B cell (primary cell): ENCODE data around the gene AGBL3. TPM values are rescaled to one million over a fixed set of nuclear protein-coding genes. Genes with fewer than 3 reads are reported as not detected.

Source experiments
- ATAC-seq: fragments of 200-7000 bp; cut with Tn5 transposase; one replicate; pipeline ENCODE4 v1.10.0; 2021; ENCODE audit warnings: low read depth, mild to moderate bottlenecking, moderate number of reproducible peaks, moderate library complexity
- CTCF ChIA-PET: fragments of 350-600 bp; sonication (Branson Sonifier 250); formaldehyde crosslinking; loops from one replicate; lab custom pipeline; 2021; ENCODE audit warnings: antibody characterized with exemption, inconsistent platforms; lab: Charles Lee
- POLR2A ChIA-PET: fragments of 350-600 bp; sonication (Branson Sonifier 250); formaldehyde crosslinking; loops from one replicate; lab custom pipeline; 2021; ENCODE audit warnings: antibody characterized with exemption; lab: Charles Lee
- DNase-seq: peaks from one replicate; pipeline ENCODE4 v3.0.0; 2013
- H2AFZ ChIP-seq: 2 replicates; pipeline ENCODE4 v1.6.1; 2012; ENCODE audit warnings: mild to moderate bottlenecking, low read depth, low read length; ENCODE audit not compliant: insufficient read depth, poor library complexity, severe bottlenecking
- H3K27ac ChIP-seq, 2 donors: 1 replicate in 1 of 2; 2 replicates in 1 of 2; pipeline ENCODE4 v1.5.1; 2012 to 2013; ENCODE audit warnings: low read length in 2 of 2, mild to moderate bottlenecking in 2 of 2, moderate library complexity in 1 of 2
- H3K27me3 ChIP-seq, 4 experiments: fragments of 200-600 bp in 1 of 4; sonication (generic) in 1 of 4; replicated peaks in 1 of 4; 1 replicate in 2 of 4; 2 replicates in 2 of 4; pipeline versions ENCODE4 v1.6.1 to v1.7.0; 2013 to 2016; ENCODE audit warnings: low read length in 3 of 4, mild to moderate bottlenecking in 2 of 4, mixed read lengths in 1 of 4, moderate library complexity in 1 of 4; ENCODE audit not compliant: insufficient read depth in 4 of 4, control insufficient read depth in 3 of 4; ENCODE audit errors: control extremely low read depth in 1 of 4
- H3K36me3 ChIP-seq, 2 experiments: replicated peaks in 1 of 2; 1 replicate in 1 of 2; 2 replicates in 1 of 2; pipeline versions ENCODE4 v1.6.1 to v1.7.1; 2013; ENCODE audit warnings: low read length in 1 of 2; ENCODE audit not compliant: insufficient read depth in 2 of 2, control insufficient read depth in 1 of 2; ENCODE audit errors: control extremely low read depth in 1 of 2, extremely low read depth in 1 of 2
- H3K4me1 ChIP-seq, 2 donors: fragments of 200-600 bp in 1 of 2; sonication (generic) in 1 of 2; 1 replicate in 1 of 2; 2 replicates in 1 of 2; pipeline versions ENCODE4 v1.5.1 to v1.6.1; 2013 to 2017; ENCODE audit warnings: low read length in 2 of 2; ENCODE audit not compliant: control insufficient read depth in 2 of 2, insufficient read depth in 2 of 2
- H3K4me2 ChIP-seq: replicated peaks from 2 replicates; pipeline ENCODE3; 2012; ENCODE audit warnings: mild to moderate bottlenecking, low read depth, low read length; ENCODE audit not compliant: poor library complexity, severe bottlenecking
- H3K4me3 ChIP-seq, 5 experiments: fragments of 200-600 bp in 1 of 5; sonication (generic) in 1 of 5; 1 replicate in 3 of 5; 2 replicates in 2 of 5; pipeline versions ENCODE4 v1.5.1 to v1.7.0; 2011 to 2016; ENCODE audit warnings: low read length in 4 of 5, mild to moderate bottlenecking in 4 of 5, low read depth in 2 of 5, control low read depth in 1 of 5, moderate library complexity in 1 of 5; ENCODE audit not compliant: insufficient read depth in 1 of 5; ENCODE audit errors: control extremely low read depth in 1 of 5, extremely low read depth in 1 of 5
- H3K79me2 ChIP-seq: fragments of 200-600 bp; sonication (generic); one replicate; pipeline ENCODE4 v1.6.0; 2016; ENCODE audit warnings: low read length; ENCODE audit not compliant: control insufficient read depth, insufficient read depth
- H3K9ac ChIP-seq: fragments of 200-600 bp; sonication (generic); 2 replicates; pipeline ENCODE4 v1.6.1; 2017; ENCODE audit warnings: mild to moderate bottlenecking, low read length, moderate library complexity
- H3K9me3 ChIP-seq, 3 donors: one replicate each; pipeline versions ENCODE4 v1.6.1 to v1.7.1; 2013; ENCODE audit warnings: low read length in 2 of 3; ENCODE audit not compliant: control insufficient read depth in 2 of 3, insufficient read depth in 1 of 3; ENCODE audit errors: control extremely low read depth in 1 of 3
- H4K20me1 ChIP-seq: 2 replicates; pipeline ENCODE4 v1.6.0; 2012; ENCODE audit warnings: mild to moderate bottlenecking, low read length; ENCODE audit not compliant: insufficient read depth, control insufficient read depth, poor library complexity, severe bottlenecking
- H3K27ac Mint-ChIP-seq: one replicate; pipeline ENCODE4 v1.8.0; 2021; ENCODE audit warnings: mixed read lengths
- H3K27me3 Mint-ChIP-seq: one replicate; pipeline ENCODE4 v1.8.0; 2021; ENCODE audit warnings: mixed read lengths
- H3K4me1 Mint-ChIP-seq: one replicate; pipeline ENCODE4 v1.8.0; 2021; ENCODE audit warnings: mixed read lengths
- H3K4me3 Mint-ChIP-seq: one replicate; pipeline ENCODE4 v1.8.0; 2021; ENCODE audit warnings: mixed read lengths
- H3K9me3 Mint-ChIP-seq: one replicate; pipeline ENCODE4 v1.8.0; 2022; ENCODE audit warnings: mixed read lengths; ENCODE audit not compliant: insufficient read depth
- CTCF ChIP-seq: fragments of 200-600 bp; IDR thresholded peaks from one replicate; pipeline ENCODE4 v1.8.0; 2022; ENCODE audit warnings: antibody characterized with exemption, mild to moderate bottlenecking
- EZH2 ChIP-seq: IDR thresholded peaks from 2 replicates; pipeline ENCODE4 v1.6.1; 2012; ENCODE audit warnings: borderline replicate concordance, low read depth, mild to moderate bottlenecking, moderate library complexity, low read length; ENCODE audit not compliant: insufficient read depth, poor library complexity, severe bottlenecking
- WGBS: methylation state at CpG from one replicate; pipeline ENCODE4 v1.1.5; 2013; ENCODE audit warnings: missing lambda C conversion rate; ENCODE audit not compliant: insufficient coverage; 5-methylcytosine and 5-hydroxymethylcytosine counted together
- intact Hi-C: fragments of 100-400 bp; cut with micrococcal nuclease; formaldehyde crosslinking; loops from one replicate; pipeline ENCODE4 v1.10.0; 2022
- polyA plus RNA-seq: library from polyadenylated mRNA; depleted of rRNA; stranded (reverse); fragments of >200 nt; gene quantifications from 2 replicates; pipeline ENCODE4 v1.2.3, GENCODE V29; 2012
- total RNA-seq, 2 donors: library from RNA; stranded (reverse); fragments of 120-200 nt in 1 of 2; gene quantifications; 1 replicate in 1 of 2; 2 replicates in 1 of 2; pipeline versions ENCODE4 v1.2.3 to v1.2.4, GENCODE V29; 2013 to 2022

Gene AGBL3
- total and polyA plus RNA-seq, 2 donors (not counting 1 experiment from before 2014, with no cell fraction given): 0.51 to 10.9 TPM

- Histone ChIP-seq H3K4me2 (peak overlapping the region; percentile 70), H3K27me3 (no peaks in the 10 kb centered on the region), H3K27ac (peak overlapping the region; percentile 86 to 90), H3K4me1 (peaks cover 42 to 52% of the 10 kb centered on the region in 2 donors), H2AFZ (peak overlapping the region; percentile 74), H3K9me3 (no peaks in the 10 kb centered on the region), H3K4me3 (peak overlapping the region; percentile 51 to 98 (median 72)), H4K20me1 (no peaks in the 10 kb centered on the region), H3K79me2 (peaks cover 44% of the 10 kb centered on the region), H3K36me3 (no peaks in the 10 kb centered on the region), H3K9ac (peak overlapping the region; percentile 77)
- Mint-ChIP-seq H3K4me1 (peaks cover 56% of the 10 kb centered on the region), H3K27ac (peak overlapping the region; percentile 94), H3K27me3 (no peaks in the 10 kb centered on the region), H3K4me3 (peak overlapping the region; percentile 91), H3K9me3 (no peaks in the 10 kb centered on the region)
- 3% methylated on average over 5 of the region's 6 CpGs for WGBS
- DNase-seq (peak; percentile 49), ATAC-seq (peak; percentile 2)
- intact Hi-C loops: loop anchor here (5.0 kb wide), 3 partner anchors 365 to 690 kb away; partner anchors contain the start of genes AKR1B1, BPGM and CNOT4
- CTCF ChIA-PET: interaction anchor here (0.9 to 8.3 kb wide), 8 partner anchors 10 to 160 kb away, joined by 3 to 78 read pairs (median 6); partner anchors contain the start of genes AGBL3 and CYREN
- TF ChIP-seq CTCF (no peak), EZH2 (no peak)
- POLR2A ChIA-PET: interaction anchor here (0.6 to 2.8 kb wide), 7 partner anchors 10 to 501 kb away, joined by 3 to 32 read pairs (median 6); partner anchors contain the start of genes AGBL3, BPGM, CYREN and WDR91
Observed at GRCh38 chr7:135147341-135147898, 161.1 kb downstream of the AGBL3 start.
